WTC11 (cell line): ENCODE results near the gene AGPAT3. TPM values are rescaled to one million over a fixed set of nuclear protein-coding genes. Genes with fewer than 3 reads are reported as not detected.

Experiments
- ATAC-seq: fragments of 200-7000 bp; cut with Tn5 transposase; 2 replicates; pipeline ENCODE4 v1.10.0; 2021; ENCODE audit warnings: mild to moderate bottlenecking, moderate library complexity
- CTCF ChIA-PET: fragments of 300-600 bp; sonication (Branson Sonifier 250); formaldehyde crosslinking; loops from one replicate; lab custom pipeline; 2021; ENCODE audit warnings: antibody characterized with exemption; lab: Charles Lee
- POLR2A ChIA-PET: fragments of 350-600 bp; sonication (Branson Sonifier 250); formaldehyde crosslinking; loops from one replicate; lab custom pipeline; 2021; ENCODE audit warnings: antibody characterized with exemption; lab: Charles Lee
- DNase-seq: peaks from one replicate; pipeline ENCODE4 v3.0.0; 2021; ENCODE audit warnings: low spot score
- H3K27ac Mint-ChIP-seq: 2 replicates; pipeline ENCODE4 v1.8.0; 2021; ENCODE audit warnings: mixed read lengths
- H3K27me3 Mint-ChIP-seq: 2 replicates; pipeline ENCODE4 v1.8.0; 2021; ENCODE audit warnings: low read depth, mild to moderate bottlenecking, moderate library complexity, mixed read lengths
- H3K36me3 Mint-ChIP-seq: 2 replicates; pipeline ENCODE4 v1.8.0; 2021; ENCODE audit warnings: mixed read lengths
- H3K4me1 Mint-ChIP-seq: 2 replicates; pipeline ENCODE4 v1.8.0; 2022; ENCODE audit warnings: mixed read lengths
- H3K4me3 Mint-ChIP-seq: 2 replicates; pipeline ENCODE4 v1.8.0; 2021; ENCODE audit warnings: mild to moderate bottlenecking, moderate library complexity, mixed read lengths
- H3K9me3 Mint-ChIP-seq: 2 replicates; pipeline ENCODE4 v1.8.0; 2021; ENCODE audit warnings: mixed read lengths
- AR ChIP-seq: fragments of 250-450 bp; sonication (Bioruptor Pico); IDR thresholded peaks from 2 replicates; pipeline ENCODE4 v1.9.0; 2021; ENCODE audit warnings: mild to moderate bottlenecking
- ATF2 ChIP-seq: sonication (generic); formaldehyde crosslinking; IDR thresholded peaks from 2 replicates; pipeline ENCODE4 v1.8.1; 2022; ENCODE audit warnings: low read depth, missing genetic modification reagents, borderline replicate concordance
- CBFB ChIP-seq: sonication (generic); formaldehyde crosslinking; IDR thresholded peaks from 2 replicates; pipeline ENCODE4 v1.8.1; 2022; ENCODE audit warnings: mild to moderate bottlenecking, low read depth, missing genetic modification reagents
- CTCF ChIP-seq: fragments of 200-600 bp; IDR thresholded peaks from 2 replicates; pipeline ENCODE4 v1.8.0; 2022; ENCODE audit warnings: antibody characterized with exemption
- ETV6 ChIP-seq: sonication (generic); formaldehyde crosslinking; IDR thresholded peaks from 2 replicates; pipeline ENCODE4 v1.8.1; 2022; ENCODE audit warnings: mild to moderate bottlenecking, missing genetic modification reagents
- FOXP4 ChIP-seq: sonication (generic); formaldehyde crosslinking; IDR thresholded peaks from 2 replicates; pipeline ENCODE4 v1.8.0; 2022; ENCODE audit warnings: mild to moderate bottlenecking, missing genetic modification reagents
- GRHL2 ChIP-seq: fragments of 250-450 bp; sonication (Bioruptor Pico); IDR thresholded peaks from 2 replicates; pipeline ENCODE4 v1.8.0; 2022; ENCODE audit warnings: mild to moderate bottlenecking, moderate library complexity; ENCODE audit not compliant: insufficient replicate concordance, severe bottlenecking
- IRF1 ChIP-seq: sonication (generic); formaldehyde crosslinking; IDR thresholded peaks from 2 replicates; pipeline ENCODE4 v1.8.0; 2023; ENCODE audit warnings: missing genetic modification reagents
- NR1H2 ChIP-seq: sonication (generic); formaldehyde crosslinking; IDR thresholded peaks from 2 replicates; pipeline ENCODE4 v1.9.0; 2021; ENCODE audit warnings: mild to moderate bottlenecking, moderate library complexity, missing genetic modification reagents
- PRRX2 ChIP-seq: fragments of 250-450 bp; sonication (Bioruptor Pico); IDR thresholded peaks from 2 replicates; pipeline ENCODE4 v1.8.0; 2021; ENCODE audit warnings: mild to moderate bottlenecking
- RELA ChIP-seq: sonication (generic); formaldehyde crosslinking; IDR thresholded peaks from 2 replicates; pipeline ENCODE4 v1.8.1; 2022; ENCODE audit warnings: missing genetic modification reagents, mild to moderate bottlenecking, borderline replicate concordance
- STAT6 ChIP-seq: sonication (generic); formaldehyde crosslinking; conservative IDR thresholded peaks from 2 replicates; pipeline ENCODE4 v1.8.1; 2023; ENCODE audit warnings: mild to moderate bottlenecking, low read depth, missing genetic modification reagents, moderate library complexity
- TEAD1 ChIP-seq: sonication (generic); formaldehyde crosslinking; IDR thresholded peaks from 2 replicates; pipeline ENCODE4 v1.8.0; 2022; ENCODE audit warnings: mild to moderate bottlenecking, missing genetic modification reagents
- TEAD4 ChIP-seq: sonication (generic); formaldehyde crosslinking; IDR thresholded peaks from 2 replicates; pipeline ENCODE4 v1.8.0; 2022; ENCODE audit warnings: mild to moderate bottlenecking, missing genetic modification reagents
- ZNF671 ChIP-seq: fragments of 250-450 bp; sonication (Bioruptor Pico); IDR thresholded peaks from 2 replicates; pipeline ENCODE4 v1.8.0; 2021; ENCODE audit warnings: mild to moderate bottlenecking
- total RNA-seq: library from RNA; stranded (reverse); gene quantifications from 3 replicates; pipeline ENCODE4 v1.2.3, GENCODE V29; 2021

Gene AGPAT3
- total RNA-seq, 1 experiment from 2014 or later = 5.6 TPM

- no peaks in the 10 kb centered on the region; the same call in 1 of the 2 replicates for H3K27me3 Mint-ChIP-seq
- no peaks in the 10 kb centered on the region for H3K36me3 Mint-ChIP-seq
- peak overlapping the region; percentile 65; the same call in 1 of the 2 replicates for H3K4me3 Mint-ChIP-seq
- no peaks in the 10 kb centered on the region for H3K9me3 Mint-ChIP-seq
- H3K27ac Mint-ChIP-seq = peak overlapping the region; percentile 10
- TF ChIP-seq NR1H2 (CRISPR knock-in tag) (no peak), ZNF671 (CRISPR knock-in tag) (no peak), AR (CRISPR knock-in tag) (no peak), RELA (CRISPR knock-in tag) (no peak), GRHL2 (CRISPR knock-in tag) (no peak), ATF2 (CRISPR knock-in tag) (no peak), PRRX2 (CRISPR knock-in tag) (no peak), TEAD4 (no peak), CTCF (no peak), TEAD1 (CRISPR knock-in tag) (no peak)
- ATAC-seq = no peak
- ChIA-PET POLR2A (no interaction called here), CTCF (interaction anchor here (0.8 to 3.2 kb wide), 5 partner anchors 9 to 178 kb away, joined by 3 to 27 read pairs (median 3); no protein-coding TSS in a partner anchor)
- H3K4me1 Mint-ChIP-seq = peaks cover 22% of the 10 kb centered on the region
- DNase-seq = no peak
Measured at GRCh38 chr21:43984905-43985689, 120.1 kb downstream of the AGPAT3 start.

- ATAC-seq = peak; percentile 93
Measured at GRCh38 chr21:43985690-43986251, 120.7 kb downstream of the AGPAT3 start.

More at GRCh38 chr21:43985690-43986251, 120.7 kb downstream of the AGPAT3 start:
- ChIA-PET POLR2A (no interaction called here), CTCF (interaction anchor here (1.4 to 3.2 kb wide), 3 partner anchors 10 to 179 kb away, joined by 3 to 27 read pairs (median 6); no protein-coding TSS in a partner anchor)
- TF ChIP-seq FOXP4 (CRISPR knock-in tag) (0 out of 2 replicates have a peak, but pooled peaks have one; percentile 49), STAT6 (CRISPR knock-in tag) (no peak), IRF1 (CRISPR knock-in tag) (no peak), ETV6 (CRISPR knock-in tag) (peak; percentile 61; the same call in 1 of the 2 replicates), CBFB (CRISPR knock-in tag) (0 out of 2 replicates have a peak, but pooled peaks have one; percentile 23)
- no peaks in the 10 kb centered on the region for H3K36me3 Mint-ChIP-seq
- peak overlapping the region; percentile 65 for H3K4me3 Mint-ChIP-seq
- no peaks in the 10 kb centered on the region for H3K9me3 Mint-ChIP-seq
- H3K27ac Mint-ChIP-seq = peak overlapping the region; percentile 20; the same call in 1 of the 2 replicates
- H3K27me3 Mint-ChIP-seq = no peaks in the 10 kb centered on the region; the same call in 1 of the 2 replicates
- DNase-seq = peak; percentile 71
- H3K4me1 Mint-ChIP-seq = peaks cover 22% of the 10 kb centered on the region
